ENCODE measurements around the gene CETN3. TPM values are rescaled to one million over a fixed set of nuclear protein-coding genes. Genes with fewer than 3 reads are reported as not detected.

Gene CETN3
- 26.9 TPM for total RNA-seq
- long read RNA-seq, transcript CETN3-201 (5 exons, 2,432 nt), result major isoform, 24 of 27 reads
- long read RNA-seq, partial matches to known transcripts, result 3 of 27 reads
- long read RNA-seq, other reads (novel, unspliced or antisense), result 0 of 27 reads

GRCh38 chr5:90409318-90410177 lies at the start of gene CETN3:
Gene CETN3 (minus strand): TSS chr5:90409756. CDS start chr5:90409661, 95 bp downstream.
- ATAC-seq, result peak; percentile 99
- peak; percentile 93 for DNase-seq
- intact Hi-C loops (cut with micrococcal nuclease), result no loop called here

GRCh38 chr5:90446961-90447360 lies 37.4 kb upstream of the CETN3 start:
- DNase-seq (no peak), ATAC-seq (no peak)
- intact Hi-C loops (cut with micrococcal nuclease), result no loop called here

- DNase-seq (no peak), ATAC-seq (no peak)
- intact Hi-C loops (cut with micrococcal nuclease), result no loop called here
These were observed 31.1 kb upstream of the CETN3 start for GRCh38 chr5:90440644-90441043.

- ATAC-seq (no peak), DNase-seq (no peak)
- intact Hi-C loops (cut with micrococcal nuclease), result loop anchor here (5.0 kb wide), 1 partner anchor 344 kb away; no protein-coding TSS in a partner anchor
These were observed 28.5 kb upstream of the CETN3 start for GRCh38 chr5:90438100-90438499.

- DNase-seq, result no peak
- ATAC-seq, result no peak
- intact Hi-C loops (cut with micrococcal nuclease), result loop anchor here (5.0 kb wide), 1 partner anchor 345 kb away; no protein-coding TSS in a partner anchor
These were observed 28.1 kb upstream of the CETN3 start for GRCh38 chr5:90437663-90438062.

GRCh38 chr5:90434116-90434714 lies 24.7 kb upstream of the CETN3 start:
- DNase-seq (peak; percentile 46), ATAC-seq (no peak)
- intact Hi-C loops (cut with micrococcal nuclease), result no loop called here

- no peak for ATAC-seq
- no peak for DNase-seq
- intact Hi-C loops (cut with micrococcal nuclease), result no loop called here
These were observed 14.7 kb upstream of the CETN3 start for GRCh38 chr5:90424245-90424644.

GRCh38 chr5:90421136-90421535 lies 11.6 kb upstream of the CETN3 start:
- intact Hi-C loops (cut with micrococcal nuclease), result no loop called here
- DNase-seq (no peak), ATAC-seq (peak; percentile 47)

GRCh38 chr5:90418214-90418613 lies 8.7 kb upstream of the CETN3 start:
- no peak for ATAC-seq
- no peak for DNase-seq
- intact Hi-C loops (cut with micrococcal nuclease), result no loop called here

GRCh38 chr5:90410178-90410762 lies 714 bp upstream of the CETN3 start:
- no peak for ATAC-seq
- intact Hi-C loops (cut with micrococcal nuclease), result no loop called here
- no peak for DNase-seq

GRCh38 chr5:90408571-90409317 lies 812 bp downstream of the CETN3 start:
- intact Hi-C loops (cut with micrococcal nuclease), result no loop called here
- DNase-seq, result no peak
- ATAC-seq, result no peak

GRCh38 chr5:90406466-90406865 lies 3.1 kb downstream of the CETN3 start:
- no peak for ATAC-seq
- no peak for DNase-seq
- intact Hi-C loops (cut with micrococcal nuclease), result no loop called here

- ATAC-seq (no peak), DNase-seq (no peak)
- intact Hi-C loops (cut with micrococcal nuclease), result no loop called here
These were observed 6.9 kb downstream of the CETN3 start for GRCh38 chr5:90402521-90403255.

- no peak for DNase-seq
- intact Hi-C loops (cut with micrococcal nuclease), result no loop called here
- no peak for ATAC-seq
These were observed 10.3 kb downstream of the CETN3 start for GRCh38 chr5:90399251-90399650.

- DNase-seq (no peak), ATAC-seq (peak; percentile 49)
- intact Hi-C loops (cut with micrococcal nuclease), result no loop called here
These were observed 10.8 kb downstream of the CETN3 start for GRCh38 chr5:90398726-90399125.

GRCh38 chr5:90395005-90395404 lies 14.6 kb downstream of the CETN3 start:
- intact Hi-C loops (cut with micrococcal nuclease), result no loop called here
- DNase-seq, result no peak
- ATAC-seq, result no peak

- ATAC-seq (no peak), DNase-seq (no peak)
- intact Hi-C loops (cut with micrococcal nuclease), result no loop called here
These were observed 18.6 kb downstream of the CETN3 start for GRCh38 chr5:90390928-90391327.

GRCh38 chr5:90390326-90390725 lies 19.2 kb downstream of the CETN3 start:
- ATAC-seq, result no peak
- intact Hi-C loops (cut with micrococcal nuclease), result no loop called here
- no peak for DNase-seq

- ATAC-seq (no peak), DNase-seq (no peak)
- intact Hi-C loops (cut with micrococcal nuclease), result no loop called here
These were observed 22.0 kb downstream of the CETN3 start for GRCh38 chr5:90387508-90387907.
